Measurements from ENCODE around the gene ZFR.

DNA sequence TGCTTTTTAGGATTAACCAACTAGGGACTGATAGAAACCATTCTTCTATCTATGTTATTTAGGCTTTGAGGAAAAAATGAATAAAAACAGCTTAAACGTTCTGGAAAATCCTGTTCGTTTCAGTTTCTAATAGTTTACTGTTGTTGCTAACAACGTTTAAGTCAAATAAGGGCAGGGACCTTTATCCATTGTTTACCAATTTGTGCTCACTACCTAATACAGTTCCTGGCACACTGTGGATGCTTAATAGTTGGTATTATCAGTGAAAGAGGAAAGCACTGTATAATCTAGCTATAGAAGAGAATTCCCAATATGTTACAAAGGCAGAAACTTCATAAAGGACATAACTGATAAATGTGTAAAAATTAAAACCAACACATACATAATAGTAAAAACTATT is 52.5 kb downstream of the ZFR start:
- TF ChIP-seq, protein P1, sequence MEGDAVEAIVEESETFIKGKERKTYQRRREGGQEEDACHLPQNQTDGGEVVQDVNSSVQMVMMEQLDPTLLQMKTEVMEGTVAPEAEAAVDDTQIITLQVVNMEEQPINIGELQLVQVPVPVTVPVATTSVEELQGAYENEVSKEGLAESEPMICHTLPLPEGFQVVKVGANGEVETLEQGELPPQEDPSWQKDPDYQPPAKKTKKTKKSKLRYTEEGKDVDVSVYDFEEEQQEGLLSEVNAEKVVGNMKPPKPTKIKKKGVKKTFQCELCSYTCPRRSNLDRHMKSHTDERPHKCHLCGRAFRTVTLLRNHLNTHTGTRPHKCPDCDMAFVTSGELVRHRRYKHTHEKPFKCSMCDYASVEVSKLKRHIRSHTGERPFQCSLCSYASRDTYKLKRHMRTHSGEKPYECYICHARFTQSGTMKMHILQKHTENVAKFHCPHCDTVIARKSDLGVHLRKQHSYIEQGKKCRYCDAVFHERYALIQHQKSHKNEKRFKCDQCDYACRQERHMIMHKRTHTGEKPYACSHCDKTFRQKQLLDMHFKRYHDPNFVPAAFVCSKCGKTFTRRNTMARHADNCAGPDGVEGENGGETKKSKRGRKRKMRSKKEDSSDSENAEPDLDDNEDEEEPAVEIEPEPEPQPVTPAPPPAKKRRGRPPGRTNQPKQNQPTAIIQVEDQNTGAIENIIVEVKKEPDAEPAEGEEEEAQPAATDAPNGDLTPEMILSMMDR (IDR thresholded peaks at IDR 0.05; ENCODE audit: poor library complexity), result no peak
- TF ChIP-seq EZH2 (IDR thresholded peaks at IDR 0.05; ENCODE audit: borderline replicate concordance) (no peak), EZH2phosphoT487 (IDR thresholded peaks at IDR 0.05; ENCODE audit: low read depth, severe bottlenecking, unreplicated experiment) (no peak)
